ENCODE results near the gene M1AP.

DNA sequence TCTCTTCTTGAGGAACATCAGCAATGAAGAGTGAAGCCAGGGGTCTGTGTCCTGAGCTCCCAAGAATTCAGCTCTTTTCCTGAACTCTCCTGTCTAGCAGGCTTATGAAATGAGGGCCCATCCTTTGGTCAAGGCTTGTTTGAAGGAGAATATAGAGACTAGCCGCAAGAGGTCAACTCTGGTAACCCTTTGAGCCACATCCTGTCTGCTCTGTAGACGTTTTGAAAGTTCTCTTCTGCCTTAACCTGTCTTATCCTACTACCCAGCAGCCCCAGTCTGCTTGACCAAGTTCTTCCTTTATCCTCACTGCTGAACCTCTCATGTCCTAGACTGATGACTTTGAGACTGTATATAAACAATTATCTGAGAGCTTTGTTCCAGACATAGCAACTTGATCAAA, 11.3 kb upstream of the M1AP start:
- TF ChIP-seq, protein P1, sequence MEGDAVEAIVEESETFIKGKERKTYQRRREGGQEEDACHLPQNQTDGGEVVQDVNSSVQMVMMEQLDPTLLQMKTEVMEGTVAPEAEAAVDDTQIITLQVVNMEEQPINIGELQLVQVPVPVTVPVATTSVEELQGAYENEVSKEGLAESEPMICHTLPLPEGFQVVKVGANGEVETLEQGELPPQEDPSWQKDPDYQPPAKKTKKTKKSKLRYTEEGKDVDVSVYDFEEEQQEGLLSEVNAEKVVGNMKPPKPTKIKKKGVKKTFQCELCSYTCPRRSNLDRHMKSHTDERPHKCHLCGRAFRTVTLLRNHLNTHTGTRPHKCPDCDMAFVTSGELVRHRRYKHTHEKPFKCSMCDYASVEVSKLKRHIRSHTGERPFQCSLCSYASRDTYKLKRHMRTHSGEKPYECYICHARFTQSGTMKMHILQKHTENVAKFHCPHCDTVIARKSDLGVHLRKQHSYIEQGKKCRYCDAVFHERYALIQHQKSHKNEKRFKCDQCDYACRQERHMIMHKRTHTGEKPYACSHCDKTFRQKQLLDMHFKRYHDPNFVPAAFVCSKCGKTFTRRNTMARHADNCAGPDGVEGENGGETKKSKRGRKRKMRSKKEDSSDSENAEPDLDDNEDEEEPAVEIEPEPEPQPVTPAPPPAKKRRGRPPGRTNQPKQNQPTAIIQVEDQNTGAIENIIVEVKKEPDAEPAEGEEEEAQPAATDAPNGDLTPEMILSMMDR (IDR thresholded peaks at IDR 0.05; ENCODE audit: low read depth, low read length, poor library complexity, severe bottlenecking), result no peak
- TF ChIP-seq EZH2phosphoT487 (IDR thresholded peaks at IDR 0.05; ENCODE audit: borderline replicate concordance, low read length), result no peak
